WTC11 (cell line): ENCODE measurements around the gene ATG9B. TPM values are rescaled to one million over a fixed set of nuclear protein-coding genes. Genes with fewer than 3 reads are reported as not detected.

Source experiments
- ATAC-seq: fragments of 200-7000 bp; cut with Tn5 transposase; 2 replicates; pipeline ENCODE4 v1.10.0; 2021; ENCODE audit warnings: mild to moderate bottlenecking, moderate library complexity
- CTCF ChIA-PET: fragments of 300-600 bp; sonication (Branson Sonifier 250); formaldehyde crosslinking; loops from one replicate; lab custom pipeline; 2021; ENCODE audit warnings: antibody characterized with exemption; lab: Charles Lee
- POLR2A ChIA-PET: fragments of 350-600 bp; sonication (Branson Sonifier 250); formaldehyde crosslinking; loops from one replicate; lab custom pipeline; 2021; ENCODE audit warnings: antibody characterized with exemption; lab: Charles Lee
- DNase-seq: peaks from one replicate; pipeline ENCODE4 v3.0.0; 2021; ENCODE audit warnings: low spot score
- H3K27ac Mint-ChIP-seq: 2 replicates; pipeline ENCODE4 v1.8.0; 2021; ENCODE audit warnings: mixed read lengths
- H3K27me3 Mint-ChIP-seq: 2 replicates; pipeline ENCODE4 v1.8.0; 2021; ENCODE audit warnings: low read depth, mild to moderate bottlenecking, moderate library complexity, mixed read lengths
- H3K36me3 Mint-ChIP-seq: 2 replicates; pipeline ENCODE4 v1.8.0; 2021; ENCODE audit warnings: mixed read lengths
- H3K4me1 Mint-ChIP-seq: 2 replicates; pipeline ENCODE4 v1.8.0; 2022; ENCODE audit warnings: mixed read lengths
- H3K4me3 Mint-ChIP-seq: 2 replicates; pipeline ENCODE4 v1.8.0; 2021; ENCODE audit warnings: mild to moderate bottlenecking, moderate library complexity, mixed read lengths
- H3K9me3 Mint-ChIP-seq: 2 replicates; pipeline ENCODE4 v1.8.0; 2021; ENCODE audit warnings: mixed read lengths
- CREB1 ChIP-seq: sonication (generic); formaldehyde crosslinking; IDR thresholded peaks from 2 replicates; pipeline ENCODE4 v1.8.0; 2023; ENCODE audit warnings: mild to moderate bottlenecking, missing genetic modification reagents
- CREM ChIP-seq: sonication (generic); formaldehyde crosslinking; IDR thresholded peaks from 2 replicates; pipeline ENCODE4 v1.8.1; 2022; ENCODE audit warnings: mild to moderate bottlenecking, missing genetic modification reagents, moderate library complexity
- ELF4 ChIP-seq: sonication (generic); formaldehyde crosslinking; IDR thresholded peaks from 2 replicates; pipeline ENCODE4 v1.8.1; 2022; ENCODE audit warnings: low read depth, mild to moderate bottlenecking, moderate library complexity, missing genetic modification reagents
- FOXJ3 ChIP-seq: sonication (generic); formaldehyde crosslinking; IDR thresholded peaks from 2 replicates; pipeline ENCODE4 v1.9.0; 2021; ENCODE audit warnings: missing genetic modification reagents, mild to moderate bottlenecking, borderline replicate concordance
- FOXP1 ChIP-seq: sonication (generic); formaldehyde crosslinking; IDR thresholded peaks from 2 replicates; pipeline ENCODE4 v1.8.0; 2022; ENCODE audit warnings: missing genetic modification reagents, mild to moderate bottlenecking, moderate library complexity, borderline replicate concordance
- GRHL2 ChIP-seq: fragments of 250-450 bp; sonication (Bioruptor Pico); IDR thresholded peaks from 2 replicates; pipeline ENCODE4 v1.8.0; 2022; ENCODE audit warnings: mild to moderate bottlenecking, moderate library complexity; ENCODE audit not compliant: insufficient replicate concordance, severe bottlenecking
- GTF2I ChIP-seq: fragments of 250-450 bp; sonication (Bioruptor Pico); conservative IDR thresholded peaks from 2 replicates; pipeline ENCODE4 v1.4.0; 2021; ENCODE audit warnings: mild to moderate bottlenecking
- MYBL2 ChIP-seq: sonication (generic); formaldehyde crosslinking; IDR thresholded peaks from 2 replicates; pipeline ENCODE4 v1.8.1; 2023; ENCODE audit warnings: mild to moderate bottlenecking, moderate library complexity, missing genetic modification reagents
- NFATC4 ChIP-seq: fragments of 250-450 bp; sonication (Bioruptor Pico); IDR thresholded peaks from 2 replicates; pipeline ENCODE4 v1.9.0; 2021; ENCODE audit warnings: mild to moderate bottlenecking
- NFE2L1 ChIP-seq: sonication (generic); formaldehyde crosslinking; IDR thresholded peaks from 2 replicates; pipeline ENCODE4 v1.8.1; 2023; ENCODE audit warnings: missing genetic modification reagents
- NR2C2 ChIP-seq: sonication (generic); formaldehyde crosslinking; IDR thresholded peaks from 2 replicates; pipeline ENCODE4 v1.8.0; 2022; ENCODE audit warnings: mild to moderate bottlenecking, missing genetic modification reagents
- NR3C1 ChIP-seq: sonication (generic); formaldehyde crosslinking; conservative IDR thresholded peaks from 2 replicates; pipeline ENCODE4 v1.8.1; 2023; ENCODE audit warnings: low read depth, mild to moderate bottlenecking, missing genetic modification reagents
- SP1 ChIP-seq: sonication (generic); formaldehyde crosslinking; conservative IDR thresholded peaks from 2 replicates; pipeline ENCODE4 v1.8.1; 2022; ENCODE audit warnings: missing genetic modification reagents
- ZNF121 ChIP-seq: sonication (generic); formaldehyde crosslinking; IDR thresholded peaks from 2 replicates; pipeline ENCODE4 v1.8.0; 2023; ENCODE audit warnings: missing genetic modification reagents
- ZNF232 ChIP-seq: sonication (generic); formaldehyde crosslinking; IDR thresholded peaks from 2 replicates; pipeline ENCODE4 v1.8.0; 2022; ENCODE audit warnings: mild to moderate bottlenecking, missing genetic modification reagents
- ZNF263 ChIP-seq: sonication (generic); formaldehyde crosslinking; IDR thresholded peaks from 2 replicates; pipeline ENCODE4 v1.8.1; 2022; ENCODE audit warnings: low read depth, mild to moderate bottlenecking, moderate library complexity, missing genetic modification reagents
- ZNF317 ChIP-seq: sonication (generic); formaldehyde crosslinking; IDR thresholded peaks from 2 replicates; pipeline ENCODE4 v1.8.1; 2023; ENCODE audit warnings: low read depth, mild to moderate bottlenecking, moderate library complexity, missing genetic modification reagents, borderline replicate concordance
- ZNF423 ChIP-seq: fragments of 250-450 bp; sonication (Bioruptor Pico); IDR thresholded peaks from 2 replicates; pipeline ENCODE4 v2.1.2; 2022; ENCODE audit warnings: mild to moderate bottlenecking, moderate library complexity
- total RNA-seq: library from RNA; stranded (reverse); gene quantifications from 3 replicates; pipeline ENCODE4 v1.2.3, GENCODE V29; 2021
- TF ChIP-seq, protein P1 (sequence below): sonication (generic); formaldehyde crosslinking; IDR thresholded peaks from 2 replicates; pipeline ENCODE4 v1.8.0; 2023; ENCODE audit warnings: missing genetic modification reagents, mild to moderate bottlenecking, borderline replicate concordance
- TF ChIP-seq, protein P2 (sequence below): sonication (generic); formaldehyde crosslinking; IDR thresholded peaks from 2 replicates; pipeline ENCODE4 v1.8.1; 2022; ENCODE audit warnings: missing genetic modification reagents, borderline replicate concordance
- TF ChIP-seq, protein P3 (sequence below): sonication (generic); formaldehyde crosslinking; IDR thresholded peaks from 2 replicates; pipeline ENCODE4 v1.8.1; 2022; ENCODE audit warnings: mild to moderate bottlenecking, missing genetic modification reagents, moderate library complexity, borderline replicate concordance
- TF ChIP-seq, protein P4 (sequence below): sonication (generic); formaldehyde crosslinking; IDR thresholded peaks from 2 replicates; pipeline ENCODE4 v1.8.1; 2023; ENCODE audit warnings: mild to moderate bottlenecking, missing genetic modification reagents, moderate library complexity
- TF ChIP-seq, protein P5 (sequence below): fragments of 250-450 bp; sonication (Bioruptor Pico); conservative IDR thresholded peaks from 2 replicates; pipeline ENCODE4 v1.9.0; 2021; ENCODE audit warnings: mild to moderate bottlenecking
- TF ChIP-seq, protein P6 (sequence below): fragments of 250-450 bp; sonication (Bioruptor Pico); IDR thresholded peaks from 2 replicates; pipeline ENCODE4 v2.1.2; 2022; ENCODE audit warnings: mild to moderate bottlenecking, moderate library complexity
- TF ChIP-seq, protein P7 (sequence below): sonication (generic); formaldehyde crosslinking; IDR thresholded peaks from 2 replicates; pipeline ENCODE4 v1.8.0; 2022; ENCODE audit warnings: mild to moderate bottlenecking, missing genetic modification reagents

ATG9B gene
- total RNA-seq, 1 experiment from 2014 or later = 2.4 TPM

DNA sequence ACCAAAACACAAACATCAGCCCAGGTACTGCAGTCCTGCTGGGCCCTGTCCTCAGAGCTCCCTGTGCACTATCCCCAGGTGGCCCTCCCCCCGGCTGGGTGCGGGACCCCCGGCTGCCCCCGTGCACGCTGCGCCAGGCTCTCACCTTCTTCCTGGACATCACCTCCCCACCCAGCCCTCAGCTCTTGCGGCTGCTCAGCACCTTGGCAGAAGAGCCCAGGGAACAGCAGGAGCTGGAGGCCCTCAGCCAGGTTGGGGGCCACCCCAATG, 14.3 kb downstream of the ATG9B start (continued):
- TF ChIP-seq, protein P1, sequence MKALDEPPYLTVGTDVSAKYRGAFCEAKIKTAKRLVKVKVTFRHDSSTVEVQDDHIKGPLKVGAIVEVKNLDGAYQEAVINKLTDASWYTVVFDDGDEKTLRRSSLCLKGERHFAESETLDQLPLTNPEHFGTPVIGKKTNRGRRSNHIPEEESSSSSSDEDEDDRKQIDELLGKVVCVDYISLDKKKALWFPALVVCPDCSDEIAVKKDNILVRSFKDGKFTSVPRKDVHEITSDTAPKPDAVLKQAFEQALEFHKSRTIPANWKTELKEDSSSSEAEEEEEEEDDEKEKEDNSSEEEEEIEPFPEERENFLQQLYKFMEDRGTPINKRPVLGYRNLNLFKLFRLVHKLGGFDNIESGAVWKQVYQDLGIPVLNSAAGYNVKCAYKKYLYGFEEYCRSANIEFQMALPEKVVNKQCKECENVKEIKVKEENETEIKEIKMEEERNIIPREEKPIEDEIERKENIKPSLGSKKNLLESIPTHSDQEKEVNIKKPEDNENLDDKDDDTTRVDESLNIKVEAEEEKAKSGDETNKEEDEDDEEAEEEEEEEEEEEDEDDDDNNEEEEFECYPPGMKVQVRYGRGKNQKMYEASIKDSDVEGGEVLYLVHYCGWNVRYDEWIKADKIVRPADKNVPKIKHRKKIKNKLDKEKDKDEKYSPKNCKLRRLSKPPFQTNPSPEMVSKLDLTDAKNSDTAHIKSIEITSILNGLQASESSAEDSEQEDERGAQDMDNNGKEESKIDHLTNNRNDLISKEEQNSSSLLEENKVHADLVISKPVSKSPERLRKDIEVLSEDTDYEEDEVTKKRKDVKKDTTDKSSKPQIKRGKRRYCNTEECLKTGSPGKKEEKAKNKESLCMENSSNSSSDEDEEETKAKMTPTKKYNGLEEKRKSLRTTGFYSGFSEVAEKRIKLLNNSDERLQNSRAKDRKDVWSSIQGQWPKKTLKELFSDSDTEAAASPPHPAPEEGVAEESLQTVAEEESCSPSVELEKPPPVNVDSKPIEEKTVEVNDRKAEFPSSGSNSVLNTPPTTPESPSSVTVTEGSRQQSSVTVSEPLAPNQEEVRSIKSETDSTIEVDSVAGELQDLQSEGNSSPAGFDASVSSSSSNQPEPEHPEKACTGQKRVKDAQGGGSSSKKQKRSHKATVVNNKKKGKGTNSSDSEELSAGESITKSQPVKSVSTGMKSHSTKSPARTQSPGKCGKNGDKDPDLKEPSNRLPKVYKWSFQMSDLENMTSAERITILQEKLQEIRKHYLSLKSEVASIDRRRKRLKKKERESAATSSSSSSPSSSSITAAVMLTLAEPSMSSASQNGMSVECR = no peak
- TF ChIP-seq SP1 (CRISPR knock-in tag) (no peak), ELF4 (CRISPR knock-in tag) (no peak), MYBL2 (CRISPR knock-in tag) (no peak), NR3C1 (CRISPR knock-in tag) (no peak), FOXP1 (CRISPR knock-in tag) (no peak), ZNF121 (CRISPR knock-in tag) (no peak), GTF2I (CRISPR knock-in tag) (no peak)
- TF ChIP-seq, all 79 proteins: peak for 0

DNA sequence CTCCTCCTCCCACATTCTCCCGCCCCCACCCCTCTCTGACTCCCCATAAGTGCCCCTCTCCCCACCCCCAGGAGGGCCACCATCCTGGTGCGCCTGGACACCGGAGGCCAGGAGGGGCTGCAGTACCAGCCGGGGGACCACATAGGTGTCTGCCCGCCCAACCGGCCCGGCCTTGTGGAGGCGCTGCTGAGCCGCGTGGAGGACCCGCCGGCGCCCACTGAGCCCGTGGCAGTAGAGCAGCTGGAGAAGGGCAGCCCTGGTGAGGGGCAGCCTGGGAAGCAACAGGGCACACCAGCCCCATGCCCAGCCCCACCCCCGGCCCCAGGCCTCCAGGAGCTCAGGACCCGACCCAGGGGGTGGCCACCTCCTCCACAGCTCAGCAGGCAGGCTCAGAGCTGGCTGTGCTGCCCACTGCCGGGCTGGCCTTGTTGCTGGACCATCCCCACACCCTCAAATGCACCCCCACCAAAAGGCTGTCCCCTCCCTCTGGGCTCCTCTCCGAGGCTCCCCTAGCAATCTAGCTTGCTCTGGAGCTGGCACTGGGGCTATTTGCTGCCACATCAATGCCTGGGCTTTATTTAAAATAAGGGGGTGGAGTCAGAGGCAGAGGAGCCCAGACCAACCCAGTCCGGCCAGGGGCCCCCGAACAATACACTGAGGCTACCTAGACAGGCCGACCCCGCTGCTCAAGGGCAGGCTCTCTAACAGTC, 14.8 kb downstream of the ATG9B start:
- POLR2A ChIA-PET = no interaction called here
- no peak overlapping the region for H3K4me3 Mint-ChIP-seq
- H3K4me1 Mint-ChIP-seq = peaks cover 36% of the 10 kb centered on the region
- H3K27ac Mint-ChIP-seq = no peak overlapping the region
- peaks cover 18% of the 10 kb centered on the region for H3K27me3 Mint-ChIP-seq
- CTCF ChIA-PET = interaction anchor here (0.6 to 6.6 kb wide), 50 partner anchors 10 to 1295 kb away, joined by 3 to 112 read pairs (median 6); partner anchors contain the start of genes ABCB8, ABCF2, AGAP3 and ATG9B
- no peaks in the 10 kb centered on the region for H3K36me3 Mint-ChIP-seq
- DNase-seq (peak; percentile 65), ATAC-seq (0 out of 2 replicates have a peak, but pooled peaks have one; percentile 2)
- H3K9me3 Mint-ChIP-seq = no peaks in the 10 kb centered on the region
- TF ChIP-seq ZNF317 (CRISPR knock-in tag) (no peak), ZNF263 (no peak), ZNF423 (no peak), CREB1 (CRISPR knock-in tag) (no peak), CREM (CRISPR knock-in tag) (no peak), NFATC4 (CRISPR knock-in tag) (no peak), ZNF232 (no peak), GRHL2 (CRISPR knock-in tag) (no peak), NR2C2 (no peak), FOXJ3 (CRISPR knock-in tag) (no peak), NFE2L1 (no peak)
- TF ChIP-seq, protein P2, sequence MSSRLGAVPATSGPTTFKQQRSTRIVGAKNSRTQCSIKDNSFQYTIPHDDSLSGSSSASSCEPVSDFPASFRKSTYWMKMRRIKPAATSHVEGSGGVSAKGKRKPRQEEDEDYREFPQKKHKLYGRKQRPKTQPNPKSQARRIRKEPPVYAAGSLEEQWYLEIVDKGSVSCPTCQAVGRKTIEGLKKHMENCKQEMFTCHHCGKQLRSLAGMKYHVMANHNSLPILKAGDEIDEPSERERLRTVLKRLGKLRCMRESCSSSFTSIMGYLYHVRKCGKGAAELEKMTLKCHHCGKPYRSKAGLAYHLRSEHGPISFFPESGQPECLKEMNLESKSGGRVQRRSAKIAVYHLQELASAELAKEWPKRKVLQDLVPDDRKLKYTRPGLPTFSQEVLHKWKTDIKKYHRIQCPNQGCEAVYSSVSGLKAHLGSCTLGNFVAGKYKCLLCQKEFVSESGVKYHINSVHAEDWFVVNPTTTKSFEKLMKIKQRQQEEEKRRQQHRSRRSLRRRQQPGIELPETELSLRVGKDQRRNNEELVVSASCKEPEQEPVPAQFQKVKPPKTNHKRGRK = no peak
- TF ChIP-seq, protein P3, sequence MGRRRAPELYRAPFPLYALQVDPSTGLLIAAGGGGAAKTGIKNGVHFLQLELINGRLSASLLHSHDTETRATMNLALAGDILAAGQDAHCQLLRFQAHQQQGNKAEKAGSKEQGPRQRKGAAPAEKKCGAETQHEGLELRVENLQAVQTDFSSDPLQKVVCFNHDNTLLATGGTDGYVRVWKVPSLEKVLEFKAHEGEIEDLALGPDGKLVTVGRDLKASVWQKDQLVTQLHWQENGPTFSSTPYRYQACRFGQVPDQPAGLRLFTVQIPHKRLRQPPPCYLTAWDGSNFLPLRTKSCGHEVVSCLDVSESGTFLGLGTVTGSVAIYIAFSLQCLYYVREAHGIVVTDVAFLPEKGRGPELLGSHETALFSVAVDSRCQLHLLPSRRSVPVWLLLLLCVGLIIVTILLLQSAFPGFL = no peak
- TF ChIP-seq, protein P4, sequence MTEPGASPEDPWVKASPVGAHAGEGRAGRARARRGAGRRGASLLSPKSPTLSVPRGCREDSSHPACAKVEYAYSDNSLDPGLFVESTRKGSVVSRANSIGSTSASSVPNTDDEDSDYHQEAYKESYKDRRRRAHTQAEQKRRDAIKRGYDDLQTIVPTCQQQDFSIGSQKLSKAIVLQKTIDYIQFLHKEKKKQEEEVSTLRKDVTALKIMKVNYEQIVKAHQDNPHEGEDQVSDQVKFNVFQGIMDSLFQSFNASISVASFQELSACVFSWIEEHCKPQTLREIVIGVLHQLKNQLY (CRISPR knock-in tag) = no peak
- TF ChIP-seq, protein P5, sequence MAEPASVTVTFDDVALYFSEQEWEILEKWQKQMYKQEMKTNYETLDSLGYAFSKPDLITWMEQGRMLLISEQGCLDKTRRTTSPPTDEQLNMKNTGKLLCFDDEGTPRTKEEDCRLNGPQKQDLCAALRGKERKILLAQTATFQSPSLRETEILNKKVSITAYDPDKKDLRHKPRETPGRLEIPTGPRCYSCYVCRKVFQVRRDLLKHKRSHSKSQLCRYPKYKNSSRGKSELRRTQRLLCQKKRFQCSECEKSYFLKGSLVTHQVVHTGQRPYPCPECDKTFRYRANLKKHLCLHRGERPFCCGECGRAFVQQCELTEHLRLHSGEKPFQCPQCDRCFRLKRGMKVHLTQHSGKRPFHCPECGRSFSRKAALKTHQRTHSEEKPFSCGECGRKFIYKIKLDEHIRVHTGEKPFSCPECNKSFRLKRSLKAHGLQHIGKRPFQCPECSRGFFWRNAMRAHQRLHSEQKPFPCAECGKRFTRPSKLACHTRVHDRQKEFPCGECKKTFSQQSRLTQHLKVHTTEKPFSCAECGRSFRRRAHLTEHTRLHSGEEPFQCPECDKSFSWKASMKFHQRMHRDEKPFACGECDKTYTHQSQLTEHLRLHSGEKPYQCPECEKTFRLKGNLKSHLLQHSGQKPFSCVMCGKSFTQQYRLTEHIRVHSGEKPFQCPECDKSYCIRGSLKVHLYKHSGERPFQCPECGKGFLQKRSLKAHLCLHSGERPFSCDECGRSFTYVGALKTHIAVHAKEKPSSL (CRISPR knock-in tag) = no peak
- TF ChIP-seq, protein P6, sequence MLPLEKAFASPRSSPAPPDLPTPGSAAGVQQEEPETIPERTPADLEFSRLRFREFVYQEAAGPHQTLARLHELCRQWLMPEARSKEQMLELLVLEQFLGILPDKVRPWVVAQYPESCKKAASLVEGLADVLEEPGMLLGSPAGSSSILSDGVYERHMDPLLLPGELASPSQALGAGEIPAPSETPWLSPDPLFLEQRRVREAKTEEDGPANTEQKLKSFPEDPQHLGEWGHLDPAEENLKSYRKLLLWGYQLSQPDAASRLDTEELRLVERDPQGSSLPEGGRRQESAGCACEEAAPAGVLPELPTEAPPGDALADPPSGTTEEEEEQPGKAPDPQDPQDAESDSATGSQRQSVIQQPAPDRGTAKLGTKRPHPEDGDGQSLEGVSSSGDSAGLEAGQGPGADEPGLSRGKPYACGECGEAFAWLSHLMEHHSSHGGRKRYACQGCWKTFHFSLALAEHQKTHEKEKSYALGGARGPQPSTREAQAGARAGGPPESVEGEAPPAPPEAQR = no peak
- TF ChIP-seq, protein P7, sequence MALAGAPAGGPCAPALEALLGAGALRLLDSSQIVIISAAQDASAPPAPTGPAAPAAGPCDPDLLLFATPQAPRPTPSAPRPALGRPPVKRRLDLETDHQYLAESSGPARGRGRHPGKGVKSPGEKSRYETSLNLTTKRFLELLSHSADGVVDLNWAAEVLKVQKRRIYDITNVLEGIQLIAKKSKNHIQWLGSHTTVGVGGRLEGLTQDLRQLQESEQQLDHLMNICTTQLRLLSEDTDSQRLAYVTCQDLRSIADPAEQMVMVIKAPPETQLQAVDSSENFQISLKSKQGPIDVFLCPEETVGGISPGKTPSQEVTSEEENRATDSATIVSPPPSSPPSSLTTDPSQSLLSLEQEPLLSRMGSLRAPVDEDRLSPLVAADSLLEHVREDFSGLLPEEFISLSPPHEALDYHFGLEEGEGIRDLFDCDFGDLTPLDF (CRISPR knock-in tag) = no peak
